ENCODE results near the gene SIAE. TPM values are rescaled to one million over a fixed set of nuclear protein-coding genes. Genes with fewer than 3 reads are reported as not detected.

Gene SIAE
- total RNA-seq (10 to 100 TPM; 34.6 to 71.5 TPM), polyA plus RNA-seq (ENCODE audit: insufficient read length in 6 of 6) (10 to 100 TPM; 13.3 to 17.5 (median 16.1) TPM)
- long read RNA-seq, donor 1, full-length matches to known transcripts: 1 of 1 reads
- long read RNA-seq, donor 1, partial matches to known transcripts: 0 of 1 reads
- long read RNA-seq, donor 1, other reads (novel, unspliced or antisense): 0 of 1 reads
- long read RNA-seq, donor 2, full-length matches to known transcripts: 1 of 1 reads
- long read RNA-seq, donor 2, partial matches to known transcripts: 0 of 1 reads
- long read RNA-seq, donor 2, other reads (novel, unspliced or antisense): 0 of 1 reads
- long read RNA-seq, donor 3, partial matches to known transcripts: 0 of 2 reads
- long read RNA-seq, donor 3, other reads (novel, unspliced or antisense): 0 of 2 reads
- long read RNA-seq, donor 4, partial matches to known transcripts: 1 of 1 reads
- long read RNA-seq, donor 4, other reads (novel, unspliced or antisense): 0 of 1 reads
- long read RNA-seq, donor 5, full-length matches to known transcripts: 3 of 3 reads
- long read RNA-seq, donor 5, partial matches to known transcripts: 0 of 3 reads
- long read RNA-seq, donor 5, other reads (novel, unspliced or antisense): 0 of 3 reads
- long read RNA-seq, donor 6, full-length matches to known transcripts: 1 of 10 reads
- long read RNA-seq, donor 6, partial matches to known transcripts: 9 of 10 reads
- long read RNA-seq, donor 6, other reads (novel, unspliced or antisense): 0 of 10 reads
- long read RNA-seq, donor 7, full-length matches to known transcripts: 3 of 8 reads
- long read RNA-seq, donor 7, partial matches to known transcripts: 5 of 8 reads
- long read RNA-seq, donor 7, other reads (novel, unspliced or antisense): 0 of 8 reads
- long read RNA-seq, donor 8, partial matches to known transcripts: 0 of 1 reads
- long read RNA-seq, donor 8, other reads (novel, unspliced or antisense): 0 of 1 reads
- long read RNA-seq, donor 9: 0 reads
- long read RNA-seq, donor 10, full-length matches to known transcripts: 1 of 2 reads
- long read RNA-seq, donor 10, partial matches to known transcripts: 1 of 2 reads
- long read RNA-seq, donor 10, other reads (novel, unspliced or antisense): 0 of 2 reads
- long read RNA-seq, donor 11, full-length matches to known transcripts: 2 of 42 reads
- long read RNA-seq, donor 11, partial matches to known transcripts: 18 of 42 reads
- long read RNA-seq, donor 11, other reads (novel, unspliced or antisense): 22 of 42 reads
- long read RNA-seq, donor 12, full-length matches to known transcripts: 2 of 37 reads
- long read RNA-seq, donor 12, partial matches to known transcripts: 19 of 37 reads
- long read RNA-seq, donor 12, other reads (novel, unspliced or antisense): 16 of 37 reads

GRCh38 chr11:124673333-124674167 lies at the start of gene SIAE, which contains the start of gene SPA17:
TSS of gene SIAE (minus strand) at chr11:124673739. CDS start at chr11:124673708, 31 bp downstream.
TSS of gene SPA17 (plus strand) at chr11:124673904. CDS start at chr11:124675265, 1,361 bp downstream.
- ATAC-seq (peak; percentile 97), DNase-seq (peak; percentile 93 to 98 (median 96))

GRCh38 chr11:124722176-124722575 lies 48.6 kb upstream of the SIAE start:
- Histone ChIP-seq H3K36me3 (no peaks in the 10 kb centered on the region), H3K4me1 (peaks cover 24 to 38% of the 10 kb centered on the region in 2 donors), H3K9me3 (no peaks in the 10 kb centered on the region), H3K4me3 (no peak overlapping the region), H3K27me3 (peaks cover 0 to 36% of the 10 kb centered on the region in 2 donors), H3K27ac (no peak overlapping the region)
- DNase-seq (no peak), ATAC-seq (no peak)
- intact Hi-C loops (cut with DNase I): no loop called here
- no peak for TF ChIP-seq CTCF (IDR thresholded peaks at IDR 0.05)

More at GRCh38 chr11:124673333-124674167, at the start of gene SIAE, which contains the start of gene SPA17:
- Histone ChIP-seq H3K4me1 (peaks cover 9 to 53% of the 10 kb centered on the region in 2 donors), H3K4me3 (peak within 1 kb of the TSS; percentile 61 to 64), H3K27ac (peak within 1 kb of the TSS; percentile 84 to 92), H3K27me3 (no peaks in the 10 kb centered on the region), H3K9me3 (no peaks in the 10 kb centered on the region), H3K36me3 (no peaks in the 10 kb centered on the region)
- intact Hi-C loops (cut with DNase I): loop anchor here (5.0 to 10.0 kb wide), 2 partner anchors 81 to 89 kb away; partner anchors contain the start of genes ESAM (in 1 of the 2) and VSIG2 (in 1 of the 2)
- TF ChIP-seq CTCF (IDR thresholded peaks at IDR 0.05): no peak

- Histone ChIP-seq H3K9me3 (no peaks in the 10 kb centered on the region), H3K36me3 (no peaks in the 10 kb centered on the region), H3K27ac (no peak overlapping the region), H3K4me3 (no peak overlapping the region), H3K4me1 (peaks cover 17% of the 10 kb centered on the region in 2 donors), H3K27me3 (peaks cover 0 to 42% of the 10 kb centered on the region in 2 donors)
- no peak for TF ChIP-seq CTCF (IDR thresholded peaks at IDR 0.05)
- no peak for ATAC-seq
- intact Hi-C loops (cut with DNase I): no loop called here
- no peak for DNase-seq
Observed at GRCh38 chr11:124719534-124719933, 46.0 kb upstream of the SIAE start.

GRCh38 chr11:124718801-124719200 lies 45.3 kb upstream of the SIAE start:
- Histone ChIP-seq H3K27ac (no peak overlapping the region), H3K27me3 (peaks cover 0 to 42% of the 10 kb centered on the region in 2 donors), H3K36me3 (no peaks in the 10 kb centered on the region), H3K4me1 (peaks cover 14 to 17% of the 10 kb centered on the region in 2 donors), H3K9me3 (no peaks in the 10 kb centered on the region), H3K4me3 (no peak overlapping the region)
- no peak for TF ChIP-seq CTCF (IDR thresholded peaks at IDR 0.05)
- intact Hi-C loops (cut with DNase I): no loop called here
- DNase-seq (no peak), ATAC-seq (no peak)

Data from left lung (tissue), 14 donors.